Ishikawa (cell line): ENCODE results near the gene DNAH7.

Experiments
- CEBPB ChIP-seq: IDR thresholded peaks from 2 replicates; pipeline ENCODE4 v1.6.1; 2012
- CREB1 ChIP-seq: IDR thresholded peaks from 2 replicates; pipeline ENCODE4 v1.6.1; 2012; ENCODE audit warnings: low read depth
- EGR1 ChIP-seq: IDR thresholded peaks from 2 replicates; pipeline ENCODE4 v1.6.1; 2012
- EP300 ChIP-seq: IDR thresholded peaks from 2 replicates; pipeline ENCODE4 v1.6.1; 2012; ENCODE audit warnings: borderline replicate concordance
- FOXM1 ChIP-seq: IDR thresholded peaks from 2 replicates; pipeline ENCODE4 v1.6.1; 2012; ENCODE audit warnings: low read depth, borderline replicate concordance
- NFIC ChIP-seq: IDR thresholded peaks from 2 replicates; pipeline ENCODE4 v1.6.1; 2012
- RAD21 ChIP-seq: IDR thresholded peaks from 2 replicates; pipeline ENCODE4 v1.6.1; 2012; ENCODE audit warnings: low read depth
- TAF1 ChIP-seq: IDR thresholded peaks from 2 replicates; pipeline ENCODE4 v1.6.1; 2012; ENCODE audit warnings: low read depth, mild to moderate bottlenecking
- TCF12 ChIP-seq: IDR thresholded peaks from 2 replicates; pipeline ENCODE4 v1.6.1; 2012; ENCODE audit warnings: low read depth
- TEAD4 ChIP-seq: IDR thresholded peaks from 2 replicates; pipeline ENCODE4 v1.6.1; 2012
- USF1 ChIP-seq: IDR thresholded peaks from 2 replicates; pipeline ENCODE4 v1.6.1; 2012
- YY1 ChIP-seq: IDR thresholded peaks from 2 replicates; pipeline ENCODE4 v1.6.1; 2012; ENCODE audit warnings: low read depth
- ZBTB7A ChIP-seq: IDR thresholded peaks from 2 replicates; pipeline ENCODE4 v1.6.1; 2012; ENCODE audit warnings: low read depth
- TF ChIP-seq, protein P1 (sequence below): IDR thresholded peaks from 2 replicates; pipeline ENCODE4 v1.6.1; 2012; ENCODE audit warnings: low read depth, mild to moderate bottlenecking
- TF ChIP-seq, protein P2 (sequence below): IDR thresholded peaks from 2 replicates; pipeline ENCODE4 v1.6.1; 2012

The DNAH7 gene

DNA sequence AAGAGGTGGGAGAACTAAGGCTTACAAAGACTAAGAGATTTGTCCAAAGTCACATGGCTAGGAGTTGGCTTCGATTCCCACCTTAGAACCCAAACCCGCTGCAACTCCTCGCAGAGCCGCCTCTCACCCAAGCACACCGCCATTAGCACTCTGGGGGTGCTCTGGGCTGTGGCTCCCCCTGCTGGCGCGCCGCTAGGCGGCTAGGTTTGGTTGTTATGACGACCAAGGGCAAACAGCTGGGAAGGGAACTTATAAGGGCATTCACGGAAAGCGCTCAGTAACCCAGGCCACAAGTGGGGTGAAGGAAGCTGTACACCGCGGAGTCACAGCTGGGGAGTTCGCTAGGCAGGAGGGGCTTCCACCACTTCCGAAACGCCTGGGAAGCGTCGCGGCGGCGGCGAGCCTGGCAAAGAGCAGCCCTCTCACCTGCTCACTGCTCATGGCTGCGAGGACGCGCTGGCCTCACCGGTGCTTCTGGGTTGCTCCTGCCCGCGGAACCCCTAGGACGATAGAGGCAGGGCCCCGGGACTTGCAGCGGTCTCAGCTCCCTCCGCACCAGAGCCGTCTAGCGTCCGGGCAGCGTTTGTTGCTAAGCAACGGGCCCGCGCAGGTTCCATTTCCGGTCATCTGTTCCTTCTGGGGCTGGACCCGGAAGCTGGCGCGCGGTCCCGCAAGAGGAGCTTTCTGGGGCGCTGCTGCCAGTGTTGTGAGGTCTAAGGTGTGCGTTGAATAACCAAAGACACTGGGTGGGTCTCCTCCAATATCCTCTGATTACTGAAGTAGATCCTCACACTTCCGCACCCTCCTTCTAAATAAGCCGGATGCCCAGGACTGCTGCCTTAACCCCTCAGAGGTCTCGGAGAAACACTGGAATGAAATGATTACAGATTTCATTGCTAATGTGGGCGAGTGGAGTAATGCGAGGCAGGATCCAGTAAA lies at the start of gene DNAH7:
TSS of gene DNAH7 (minus strand) at position 567 of the 939 bp plus-strand sequence. CDS start at position 441, 126 bp downstream.
- TF ChIP-seq TCF12, result no peak
- TF ChIP-seq EGR1, result 0 out of 2 replicates have a peak, but pooled peaks have one; percentile 20
- peak; percentile 64 for TF ChIP-seq TAF1
- TF ChIP-seq ZBTB7A, result no peak
- peak; percentile 42; the same call in 1 of the 2 replicates for TF ChIP-seq RAD21
- no peak for TF ChIP-seq TEAD4
- TF ChIP-seq CREB1, result no peak
- TF ChIP-seq, protein P1, sequence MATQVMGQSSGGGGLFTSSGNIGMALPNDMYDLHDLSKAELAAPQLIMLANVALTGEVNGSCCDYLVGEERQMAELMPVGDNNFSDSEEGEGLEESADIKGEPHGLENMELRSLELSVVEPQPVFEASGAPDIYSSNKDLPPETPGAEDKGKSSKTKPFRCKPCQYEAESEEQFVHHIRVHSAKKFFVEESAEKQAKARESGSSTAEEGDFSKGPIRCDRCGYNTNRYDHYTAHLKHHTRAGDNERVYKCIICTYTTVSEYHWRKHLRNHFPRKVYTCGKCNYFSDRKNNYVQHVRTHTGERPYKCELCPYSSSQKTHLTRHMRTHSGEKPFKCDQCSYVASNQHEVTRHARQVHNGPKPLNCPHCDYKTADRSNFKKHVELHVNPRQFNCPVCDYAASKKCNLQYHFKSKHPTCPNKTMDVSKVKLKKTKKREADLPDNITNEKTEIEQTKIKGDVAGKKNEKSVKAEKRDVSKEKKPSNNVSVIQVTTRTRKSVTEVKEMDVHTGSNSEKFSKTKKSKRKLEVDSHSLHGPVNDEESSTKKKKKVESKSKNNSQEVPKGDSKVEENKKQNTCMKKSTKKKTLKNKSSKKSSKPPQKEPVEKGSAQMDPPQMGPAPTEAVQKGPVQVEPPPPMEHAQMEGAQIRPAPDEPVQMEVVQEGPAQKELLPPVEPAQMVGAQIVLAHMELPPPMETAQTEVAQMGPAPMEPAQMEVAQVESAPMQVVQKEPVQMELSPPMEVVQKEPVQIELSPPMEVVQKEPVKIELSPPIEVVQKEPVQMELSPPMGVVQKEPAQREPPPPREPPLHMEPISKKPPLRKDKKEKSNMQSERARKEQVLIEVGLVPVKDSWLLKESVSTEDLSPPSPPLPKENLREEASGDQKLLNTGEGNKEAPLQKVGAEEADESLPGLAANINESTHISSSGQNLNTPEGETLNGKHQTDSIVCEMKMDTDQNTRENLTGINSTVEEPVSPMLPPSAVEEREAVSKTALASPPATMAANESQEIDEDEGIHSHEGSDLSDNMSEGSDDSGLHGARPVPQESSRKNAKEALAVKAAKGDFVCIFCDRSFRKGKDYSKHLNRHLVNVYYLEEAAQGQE, result no peak
- TF ChIP-seq NFIC, result peak; percentile 70
- no peak for TF ChIP-seq FOXM1
- TF ChIP-seq CEBPB, result no peak
- TF ChIP-seq EP300, result no peak
- peak; percentile 88 for TF ChIP-seq YY1
- TF ChIP-seq, protein P2, sequence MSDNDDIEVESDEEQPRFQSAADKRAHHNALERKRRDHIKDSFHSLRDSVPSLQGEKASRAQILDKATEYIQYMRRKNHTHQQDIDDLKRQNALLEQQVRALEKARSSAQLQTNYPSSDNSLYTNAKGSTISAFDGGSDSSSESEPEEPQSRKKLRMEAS, result peak; percentile 71
- peak; percentile 89 for TF ChIP-seq USF1

DNA sequence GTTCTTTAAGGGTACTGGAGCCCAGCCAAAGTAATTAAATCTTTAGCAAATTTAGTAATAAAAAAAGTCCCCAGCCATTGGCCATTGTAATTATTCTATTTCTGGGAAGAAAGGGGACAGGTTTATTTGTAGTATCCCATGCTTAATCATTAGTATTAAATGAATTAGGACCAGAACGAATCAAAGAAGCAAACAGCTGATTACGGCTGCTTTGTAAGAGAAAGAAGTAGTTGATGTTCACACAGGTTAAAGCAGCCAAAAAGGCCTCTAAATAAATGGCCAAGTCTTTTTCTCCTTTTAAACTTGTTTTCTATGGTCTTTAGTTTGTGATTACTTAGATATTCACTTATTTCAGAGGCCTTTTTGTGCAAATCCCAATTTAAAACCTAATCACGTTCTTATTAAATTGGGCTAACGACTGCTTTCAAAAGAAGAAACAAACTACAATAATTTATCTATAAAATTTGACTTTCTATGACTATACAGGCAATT lies 48.6 kb upstream of the DNAH7 start:
- TF ChIP-seq NFIC, result no peak
- no peak for TF ChIP-seq ZBTB7A
- no peak for TF ChIP-seq CREB1
- TF ChIP-seq, protein P2, result no peak
- no peak for TF ChIP-seq YY1
- no peak for TF ChIP-seq TCF12
- no peak for TF ChIP-seq EGR1
- no peak for TF ChIP-seq TAF1

DNA sequence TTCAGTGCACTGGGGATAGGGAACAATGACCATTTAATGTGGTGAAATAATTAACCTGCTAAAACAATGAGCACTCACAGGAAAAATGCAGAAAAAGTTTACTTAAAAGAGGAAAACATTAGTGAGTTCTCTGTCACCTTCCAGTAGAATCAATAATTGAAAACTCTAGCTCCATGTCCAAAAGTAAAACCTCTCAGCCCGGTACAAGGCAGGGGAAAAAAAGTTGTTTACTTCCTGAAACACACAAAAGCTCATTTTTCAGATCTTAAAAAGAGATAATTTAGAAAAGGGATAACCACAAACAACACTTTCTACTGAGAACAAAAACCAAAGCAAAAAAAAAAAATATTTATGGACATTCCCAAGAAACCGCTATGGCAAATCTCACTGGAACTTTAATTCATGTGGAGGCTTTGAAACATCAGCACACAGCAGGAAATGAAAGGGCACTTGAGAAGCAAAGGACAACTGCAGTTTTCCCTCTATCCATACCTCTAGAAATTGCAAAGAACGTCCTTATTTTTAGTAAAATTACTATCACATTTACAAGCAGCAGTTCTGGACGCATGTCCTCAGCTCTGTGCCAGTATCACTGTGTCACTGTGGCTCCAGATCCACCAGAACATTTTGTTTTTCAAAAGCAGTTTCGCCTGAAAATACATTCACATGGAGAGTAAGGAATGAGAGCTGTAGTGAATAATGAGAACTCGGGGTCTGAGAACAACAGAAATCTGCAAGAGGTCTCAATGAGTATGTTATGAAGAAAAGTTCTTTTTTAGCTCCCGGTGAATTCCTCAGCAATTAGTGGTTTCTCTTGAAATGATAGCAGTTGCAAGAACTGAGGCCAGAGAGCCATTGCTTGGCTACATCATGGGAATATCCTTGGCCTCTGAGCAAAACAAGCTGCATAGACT lies 44.7 kb upstream of the DNAH7 start:
- TF ChIP-seq, protein P2, result no peak

- TF ChIP-seq USF1 (peak; percentile 77), CREB1 (no peak), NFIC (no peak)
Measured at GRCh38 chr2:196112418-196113034, 43.9 kb upstream of the DNAH7 start.

DNA sequence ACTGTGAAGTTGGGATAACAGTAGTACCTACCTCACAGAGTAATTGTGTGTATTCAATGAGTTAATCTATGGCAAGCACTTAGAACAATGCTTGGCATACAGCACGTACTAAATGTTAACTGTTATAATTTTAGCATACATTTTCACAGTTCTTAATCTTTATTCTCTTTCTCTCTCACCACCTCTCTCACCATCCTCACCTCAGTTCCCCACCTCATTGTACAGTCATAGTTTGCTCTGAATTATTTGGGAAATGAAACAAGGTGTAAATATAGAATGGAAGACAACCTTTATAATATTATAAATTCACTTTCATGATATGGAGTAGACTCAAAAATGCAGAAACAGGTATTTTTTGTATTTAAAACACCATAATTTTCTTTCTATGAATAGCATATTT lies 40.0 kb upstream of the DNAH7 start:
- TF ChIP-seq TEAD4 (no peak), CEBPB (no peak), TCF12 (no peak), RAD21 (no peak), YY1 (no peak), NFIC (no peak), EP300 (no peak), ZBTB7A (no peak), EGR1 (no peak), FOXM1 (no peak)
- TF ChIP-seq, protein P1, result no peak
- TF ChIP-seq, protein P2, result no peak
